T-helper 2 cell (primary cell): Measurements from ENCODE around the gene BTN3A1.
"Not testable (repeated sequence)": the region's sequence is repeated elsewhere in the genome, so short reads cannot be mapped to it uniquely, and the experiment has no call there.

ENCODE experiments used
- DNase-seq, 5 experiments: peaks; one replicate each; pipeline versions ENCODE4 v3.0.0 to v3.0.0-alpha.2; 2012 to 2022

The BTN3A1 gene

DNA sequence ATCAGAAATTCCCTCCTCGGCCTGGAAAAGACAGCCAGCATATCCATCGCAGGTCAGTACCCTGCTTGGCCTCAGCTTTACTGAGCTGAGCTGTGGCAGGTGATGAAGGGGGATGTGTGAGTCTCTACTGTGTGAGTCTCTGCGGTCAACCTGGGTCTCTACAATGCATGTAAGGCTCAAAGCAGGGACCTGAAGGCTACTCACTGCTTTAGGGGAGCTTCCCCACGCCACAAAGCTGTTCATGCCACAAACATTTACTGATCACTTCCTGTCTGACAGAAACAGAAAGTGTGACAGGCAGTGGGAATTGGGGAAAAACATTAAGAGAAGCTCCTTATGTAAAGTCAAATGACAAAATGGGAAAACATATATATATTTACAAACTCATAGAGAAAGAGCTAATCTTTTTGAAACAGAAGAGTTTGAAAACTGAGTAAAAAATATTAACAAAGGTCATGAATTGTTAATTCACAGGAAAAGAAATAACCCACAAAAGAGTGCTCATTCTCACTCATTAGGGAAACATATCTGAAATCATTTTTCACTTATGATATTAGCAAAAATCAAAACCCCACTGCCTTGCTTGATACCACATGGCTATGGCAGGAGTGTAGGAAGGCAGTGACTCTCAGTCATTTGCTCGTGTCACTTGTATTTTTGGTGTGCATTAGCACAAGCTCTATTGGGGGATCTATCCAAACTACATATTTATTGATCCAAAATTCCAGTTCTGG is 44.0 kb downstream of the BTN3A1 start:
- peak in 3 of 5 experiments; percentile 7 to 78 (median 23) for DNase-seq

GRCh38 chr6:26447257-26447656 is 45.2 kb downstream of the BTN3A1 start:
- DNase-seq = no peak

DNA sequence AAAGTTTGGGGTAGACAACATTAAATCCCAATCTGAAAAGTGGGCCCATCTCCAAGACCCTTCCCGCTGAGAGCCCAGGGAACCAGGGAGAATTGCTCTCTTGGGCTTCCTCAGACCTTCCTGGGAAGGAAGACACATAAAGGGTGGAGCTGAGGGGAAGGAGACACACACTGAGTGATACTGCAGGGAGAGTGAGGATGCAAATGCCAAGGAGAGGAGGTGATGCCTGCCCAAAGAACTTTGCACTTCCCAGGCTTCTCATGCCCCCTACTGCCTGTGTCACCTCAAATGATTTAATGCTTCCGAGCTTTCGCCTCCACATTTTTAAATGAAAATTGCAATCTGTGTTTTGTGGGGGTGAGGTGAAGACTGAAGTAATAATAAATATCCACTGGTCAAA is 48.2 kb downstream of the BTN3A1 start:
- DNase-seq = no peak

- no peak for DNase-seq
These were observed 50.7 kb downstream of the BTN3A1 start for GRCh38 chr6:26452631-26453235.

DNA sequence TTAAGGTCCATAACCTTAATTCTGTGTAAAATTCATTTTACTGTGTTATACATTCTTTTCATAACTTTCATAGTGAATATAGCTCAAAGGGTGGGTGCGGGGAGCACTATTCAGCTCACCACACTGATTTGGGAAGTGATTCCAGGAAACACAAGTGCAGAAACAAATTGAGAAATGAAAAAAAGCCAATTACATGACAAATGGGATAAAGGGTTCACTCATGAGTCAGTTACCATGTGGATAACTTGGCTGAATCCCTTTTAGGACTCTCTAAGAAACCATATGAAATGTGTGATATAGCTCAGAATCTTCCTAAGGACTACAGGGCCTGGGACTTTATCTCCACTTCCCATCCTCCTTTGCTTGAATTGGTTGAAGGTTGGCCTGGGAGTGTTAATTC is 52.6 kb downstream of the BTN3A1 start:
- DNase-seq = no peak

DNA sequence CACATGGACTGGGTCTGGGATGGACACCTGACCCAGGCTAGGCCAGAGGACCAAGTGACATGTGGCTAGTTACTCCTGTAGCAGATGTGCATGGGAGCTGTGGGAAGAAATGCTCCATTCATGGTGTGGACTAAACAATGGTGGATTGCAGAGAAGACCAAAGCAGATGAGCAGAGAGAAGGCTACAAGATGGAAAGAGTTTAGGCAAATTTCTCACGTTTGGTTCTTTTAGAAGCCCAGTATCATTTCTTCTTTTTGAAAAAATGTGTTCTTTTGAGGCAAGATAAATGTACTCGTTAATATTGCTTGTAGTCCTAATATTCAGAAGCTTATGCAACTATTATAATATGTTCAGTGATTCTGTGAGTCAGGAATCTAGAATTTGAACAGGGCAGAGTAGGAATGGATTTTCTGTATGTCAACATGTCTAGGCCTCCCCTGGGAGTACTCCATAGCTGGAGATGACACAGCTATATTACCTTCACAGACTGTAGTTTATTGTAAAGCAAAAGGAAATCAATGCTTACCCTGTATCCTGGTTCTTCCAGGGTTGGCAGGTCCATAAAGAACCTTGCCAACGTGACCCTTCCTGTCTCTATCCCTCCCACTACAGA is 53.4 kb downstream of the BTN3A1 start:
- no peak for DNase-seq

- no peak for DNase-seq
These were observed 55.3 kb downstream of the BTN3A1 start for GRCh38 chr6:26457264-26457805.

DNA sequence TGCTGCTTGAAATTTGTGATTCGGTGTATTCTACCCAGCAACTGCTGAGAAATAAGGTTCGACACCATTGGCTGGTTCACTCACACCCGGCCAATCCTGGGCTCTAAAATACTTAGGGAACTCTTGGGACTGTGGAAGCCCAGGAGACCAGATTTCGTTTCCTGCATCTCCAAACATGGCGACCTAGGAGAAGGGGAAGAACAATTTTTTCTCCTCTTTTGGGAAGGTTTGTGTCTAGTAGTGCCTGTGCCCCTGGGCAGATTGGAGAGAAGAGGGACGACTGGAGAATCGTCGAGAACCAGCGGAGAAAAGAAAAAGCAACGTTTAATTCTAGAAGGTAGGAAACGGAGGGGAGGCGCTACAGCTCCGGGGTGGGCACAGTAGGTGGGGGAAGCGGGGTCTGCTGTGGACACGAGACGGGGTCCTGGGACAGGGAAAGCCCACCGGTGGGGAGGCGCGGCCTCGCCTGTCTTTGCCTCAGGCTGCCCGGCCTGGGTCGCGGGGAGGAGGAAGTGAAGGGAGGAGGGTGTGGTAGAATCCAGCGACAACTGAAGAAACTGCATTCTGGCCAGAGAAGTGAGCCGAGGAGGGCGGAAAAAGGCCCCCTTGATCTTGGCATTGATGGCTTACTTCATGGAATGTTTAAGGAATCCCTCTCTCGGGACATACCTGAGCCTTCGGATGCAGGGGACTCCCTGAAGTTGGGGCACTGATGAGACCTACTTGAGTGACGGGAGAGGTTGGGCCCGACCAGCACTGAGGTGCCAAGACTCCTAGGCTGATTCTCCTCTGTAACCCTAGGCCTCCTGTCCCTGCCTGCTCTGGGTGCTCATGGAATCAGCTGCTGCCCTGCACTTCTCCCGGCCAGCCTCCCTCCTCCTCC is 56.0 kb downstream of the BTN3A1 start, which contains the start of gene BTN2A1:
BTN2A1 (plus strand) TSS at position 150 of the 883 bp plus-strand sequence; CDS start at position 832, 682 bp downstream.
- DNase-seq = peak; percentile 23 to 86 (median 66)

GRCh38 chr6:26459023-26459810 is 57.1 kb downstream of the BTN3A1 start:
- no peak for DNase-seq

DNA sequence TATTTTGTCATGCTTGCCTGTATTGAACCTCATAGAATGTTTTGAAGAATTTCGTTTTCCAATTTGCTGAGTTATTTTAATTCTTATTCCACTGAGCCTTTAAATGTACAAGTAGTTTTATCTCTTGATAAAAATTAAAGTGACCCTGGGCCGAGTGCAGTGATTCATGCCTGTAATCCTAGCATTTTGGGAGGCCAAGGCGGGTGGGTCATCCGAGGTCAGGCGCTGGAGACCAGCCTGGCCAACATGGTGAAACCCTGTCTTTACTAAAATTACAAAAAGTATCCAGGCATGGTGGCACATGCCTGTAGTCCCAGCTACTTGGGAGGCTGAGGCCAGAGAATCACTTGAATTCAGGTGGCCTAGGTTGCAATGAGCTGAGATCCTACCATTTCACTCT is 59.3 kb downstream of the BTN3A1 start:
- not testable (repeated sequence) for DNase-seq

- no peak for DNase-seq
These were observed 61.9 kb downstream of the BTN3A1 start for GRCh38 chr6:26464014-26464413.

DNA sequence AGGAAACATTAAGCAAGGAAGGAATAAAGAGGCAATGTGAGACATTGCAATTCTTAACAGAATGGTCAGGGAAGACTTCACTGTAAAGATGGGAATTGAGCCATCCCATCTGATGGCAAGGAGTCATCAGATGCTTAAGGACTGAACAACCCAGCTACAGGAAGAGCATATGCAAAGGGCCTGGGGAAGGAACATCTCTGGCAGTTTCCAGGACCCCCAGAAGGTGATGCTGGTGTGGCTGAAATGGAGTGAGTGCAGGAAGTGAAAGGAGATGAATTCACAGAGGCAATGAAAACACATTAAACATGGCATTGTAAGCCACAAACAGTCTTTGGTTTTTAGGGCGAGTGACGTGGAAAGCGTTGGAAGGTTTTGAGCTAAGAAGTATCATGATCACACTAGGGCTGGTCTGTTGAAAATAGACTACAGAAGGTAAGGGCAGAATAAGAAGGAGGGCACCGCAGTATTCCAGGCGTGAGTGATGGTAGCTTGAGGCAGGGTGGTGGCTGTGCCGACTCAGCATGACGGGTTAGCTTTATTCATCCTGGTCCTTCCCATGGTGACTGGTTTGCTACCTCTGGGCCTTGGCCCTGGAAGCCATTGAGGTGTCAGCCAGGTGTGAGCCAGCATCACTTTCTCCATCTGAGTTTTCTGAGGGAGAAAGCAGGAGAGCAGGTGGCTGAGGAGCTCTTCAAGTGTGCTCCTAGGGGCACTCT is 62.5 kb downstream of the BTN3A1 start:
- no peak for DNase-seq
